WI38 (cell line): Measurements from ENCODE around the gene G6PD.
"Not testable (repeated sequence)": the region's sequence is repeated elsewhere in the genome, so short reads cannot be mapped to it uniquely, and the experiment has no call there.

Source experiments
- H3K4me3 ChIP-seq: 2 replicates; pipeline ENCODE4 v1.5.1; 2011; ENCODE audit warnings: low read depth, mild to moderate bottlenecking, control low read depth, low read length
- CTCF ChIP-seq: IDR thresholded peaks from 2 replicates; pipeline ENCODE4 v1.5.1; 2012; ENCODE audit warnings: low read depth, mild to moderate bottlenecking, control low read depth, low read length

The G6PD gene

DNA sequence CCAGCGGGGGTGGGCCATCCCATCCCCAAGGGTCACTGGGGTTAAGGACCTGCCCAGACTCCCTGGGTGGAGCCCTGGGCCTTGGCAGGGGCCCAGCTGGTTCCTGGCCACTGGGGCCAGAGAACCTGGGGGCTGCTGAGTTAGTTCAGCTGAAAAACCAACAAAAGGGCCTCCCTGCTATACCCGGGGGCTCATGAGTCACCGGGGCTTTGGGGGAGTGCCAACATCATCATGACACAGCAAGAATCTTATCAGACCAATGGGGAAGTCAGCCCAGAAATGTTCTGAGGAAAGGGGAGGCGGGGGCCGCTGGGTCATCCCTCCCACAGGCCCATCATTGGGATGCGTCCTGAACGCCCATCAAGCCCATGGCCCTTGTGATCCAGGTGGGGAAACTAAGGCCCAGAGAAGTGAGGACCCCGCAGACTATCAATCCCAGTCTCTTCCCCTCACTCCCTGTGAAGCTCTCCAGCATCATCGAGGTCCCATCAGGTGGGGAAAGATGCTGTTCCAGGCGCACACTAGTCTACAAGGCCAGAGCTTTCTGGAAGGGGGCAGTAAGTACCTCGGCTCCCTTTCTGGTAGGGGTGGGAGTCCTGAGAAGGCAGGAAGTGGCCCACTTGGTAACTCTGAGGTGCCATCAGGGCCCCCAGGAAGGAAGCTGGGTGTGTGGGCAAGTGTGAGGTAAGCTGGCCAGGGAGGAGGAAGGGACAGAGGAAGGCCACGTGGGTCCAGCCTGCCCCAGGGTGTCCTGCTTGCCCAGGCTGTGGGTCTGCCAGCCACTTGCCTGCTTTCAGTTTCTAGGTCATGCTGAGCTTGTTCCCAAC is 4.5 kb downstream of the G6PD start:
- no peak overlapping the region for H3K4me3 ChIP-seq
- TF ChIP-seq CTCF, result no peak

DNA sequence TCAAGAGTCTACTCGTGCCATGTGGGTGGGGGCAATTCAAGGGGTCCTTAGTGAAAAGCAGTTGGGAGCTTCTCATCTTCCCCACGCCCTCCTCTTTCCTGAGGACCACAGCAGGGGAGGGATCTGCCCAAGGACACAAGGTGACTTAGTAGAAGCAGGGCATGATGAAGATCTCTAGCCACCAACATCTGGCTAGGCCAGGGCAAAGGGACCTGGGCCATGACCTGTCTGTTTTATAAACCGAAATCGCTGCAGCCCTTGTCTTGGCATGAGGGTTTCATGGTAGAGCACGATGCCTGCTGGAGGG is 5.1 kb downstream of the G6PD start:
- TF ChIP-seq CTCF, result no peak
- H3K4me3 ChIP-seq, result no peak overlapping the region

GRCh38 chrX:154540897-154541535 is 5.6 kb downstream of the G6PD start:
- H3K4me3 ChIP-seq, result no peak overlapping the region

DNA sequence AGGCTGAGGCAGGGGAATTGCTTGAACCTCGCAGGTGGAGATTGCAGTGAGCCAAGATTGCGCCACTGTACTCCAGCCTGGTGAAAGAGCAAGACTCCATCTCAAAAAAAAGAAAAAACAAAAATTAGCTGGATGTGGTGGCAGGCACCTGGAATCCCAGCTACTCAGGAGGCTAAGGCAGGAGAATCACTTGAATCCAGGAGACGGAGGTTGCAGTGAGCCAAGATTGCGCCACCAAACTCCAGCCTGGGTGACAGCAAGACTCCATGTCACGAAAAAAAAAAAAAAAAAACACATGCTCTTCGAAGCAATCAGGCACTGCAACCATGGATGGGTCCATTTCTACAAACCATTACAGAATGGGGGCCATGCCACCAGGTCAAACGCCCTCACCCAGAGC is 6.3 kb downstream of the G6PD start:
- not testable (repeated sequence) for H3K4me3 ChIP-seq

More at GRCh38 chrX:154540897-154541535, 5.6 kb downstream of the G6PD start:
- no peak for TF ChIP-seq CTCF

DNA sequence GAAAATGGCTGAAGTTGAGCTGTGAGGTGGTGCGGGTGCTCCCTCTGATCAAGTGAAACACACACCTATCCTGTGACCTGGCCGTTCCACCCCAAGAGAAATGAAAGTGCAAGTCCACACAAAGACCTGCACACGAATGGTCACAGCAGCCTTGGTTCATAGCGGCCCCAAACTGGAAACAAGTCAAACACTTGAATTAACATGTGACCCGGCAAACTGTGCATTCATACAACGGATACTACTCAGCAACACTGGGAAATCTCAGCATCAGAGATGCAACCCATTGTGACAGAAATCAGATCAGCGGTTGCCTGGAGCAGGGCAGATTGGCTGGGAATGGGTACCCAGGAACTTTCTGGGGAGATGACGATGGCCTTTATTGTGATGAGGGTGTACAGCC is 7.6 kb downstream of the G6PD start:
- no peak overlapping the region for H3K4me3 ChIP-seq
- no peak for TF ChIP-seq CTCF

DNA sequence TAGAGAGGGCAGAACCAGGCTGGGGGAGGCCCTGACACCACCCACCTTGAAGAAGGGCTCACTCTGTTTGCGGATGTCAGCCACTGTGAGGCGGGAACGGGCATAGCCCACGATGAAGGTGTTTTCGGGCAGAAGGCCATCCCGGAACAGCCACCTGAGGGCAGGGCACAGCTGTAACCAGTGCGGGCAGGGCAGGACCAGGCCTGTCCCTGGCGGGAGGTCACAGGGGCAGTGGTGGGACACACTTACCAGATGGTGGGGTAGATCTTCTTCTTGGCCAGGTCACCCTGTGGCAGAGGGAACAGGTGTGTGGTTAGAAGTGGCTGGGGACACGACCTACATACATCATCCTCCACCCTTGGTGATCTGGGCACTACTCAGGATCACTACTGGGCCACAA is 10.8 kb downstream of the G6PD start:
- no peak for TF ChIP-seq CTCF
- H3K4me3 ChIP-seq, result no peak overlapping the region

DNA sequence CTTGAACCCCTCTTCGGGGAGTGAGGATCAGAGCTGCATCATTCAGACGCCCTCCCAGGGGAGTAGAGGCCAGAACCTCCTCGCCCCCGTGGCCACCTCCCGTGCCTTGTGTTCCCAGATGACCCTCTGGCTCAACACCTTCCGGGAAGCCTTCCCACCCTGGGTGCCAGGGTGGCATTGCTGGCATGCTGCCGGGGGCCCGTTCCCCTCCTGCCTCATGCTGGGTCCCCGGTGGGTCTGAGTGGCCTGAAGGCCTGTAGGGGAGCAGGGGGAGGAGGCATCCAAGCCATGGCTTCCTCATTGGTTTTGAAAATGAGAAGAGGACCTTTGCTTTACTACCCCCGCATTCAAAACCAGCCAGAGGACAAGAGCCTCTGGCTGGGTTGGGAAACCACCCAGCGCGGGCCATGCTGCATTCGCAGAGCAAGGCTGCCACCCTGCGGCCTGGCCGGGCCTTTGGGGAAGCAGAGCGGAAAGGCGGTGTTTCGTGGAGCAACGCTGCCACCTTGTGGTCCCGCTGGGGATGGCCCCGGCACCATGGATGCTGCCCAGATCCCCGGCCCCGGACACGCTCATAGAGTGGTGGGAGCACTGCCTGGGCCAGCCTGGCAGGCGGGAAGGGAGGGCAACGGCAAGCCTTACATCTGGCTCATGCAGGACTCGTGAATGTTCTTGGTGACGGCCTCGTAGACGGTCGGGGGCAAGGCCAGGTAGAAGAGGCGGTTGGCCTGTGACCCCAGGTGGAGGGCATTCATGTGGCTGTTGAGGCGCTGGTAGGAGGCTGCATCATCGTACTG is 11.9 kb downstream of the G6PD start:
- H3K4me3 ChIP-seq, result no peak overlapping the region
- TF ChIP-seq CTCF, result peak; percentile 99
